ENCODE results near the gene TIMM17B.
"Not testable (repeated sequence)": the region's sequence is repeated elsewhere in the genome, so short reads cannot be mapped to it uniquely, and the experiment has no call there.

GRCh38 chrX:48854121-48854804 is 43.3 kb downstream of the TIMM17B start:
- not testable (repeated sequence) for TF ChIP-seq CTCF, POLR2A (IDR thresholded peaks at IDR 0.05)
